HPDE6-E6E7 (cell line): ENCODE measurements around the gene FASTK.

Source experiments
- DNase-seq: peaks from one replicate; pipeline ENCODE4 v3.0.0; 2011; ENCODE audit warnings: missing footprints; ENCODE audit errors: extremely low spot score

FASTK gene

DNA sequence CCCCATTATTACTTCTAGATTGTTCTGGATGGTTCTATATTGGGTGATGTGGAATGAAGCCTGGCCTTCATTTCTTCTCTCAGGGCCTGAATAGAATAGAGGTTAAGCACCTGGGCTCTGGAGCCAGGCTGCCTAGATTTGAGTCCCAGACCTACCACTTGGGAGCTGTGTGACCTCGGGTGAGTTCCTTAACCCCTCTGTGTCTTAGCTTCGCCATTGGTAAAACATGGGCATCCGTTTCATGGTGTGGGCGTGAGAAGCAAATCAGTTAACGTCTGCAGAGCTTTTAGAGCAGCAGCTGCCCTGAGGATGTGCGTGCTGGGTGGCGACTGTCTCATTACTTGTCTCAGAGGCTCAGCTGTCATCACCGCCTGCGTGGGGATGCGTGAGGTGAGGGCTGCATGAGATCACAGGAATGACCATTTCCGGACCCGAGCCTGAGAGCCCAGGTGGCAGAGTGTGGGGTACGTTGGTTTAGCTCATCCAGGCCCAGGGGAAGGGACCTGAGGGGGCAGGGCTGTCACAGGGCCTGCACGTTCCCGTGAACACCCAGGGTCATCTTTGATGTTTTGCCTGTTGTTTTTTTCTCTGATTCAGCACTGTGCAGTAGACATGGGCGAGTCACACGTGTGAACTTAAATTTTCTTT is 15.3 kb upstream of the FASTK start:
- no peak for DNase-seq

- no peak for DNase-seq
Measured at GRCh38 chr7:151095123-151095797, 14.7 kb upstream of the FASTK start.

- no peak for DNase-seq
Measured at GRCh38 chr7:151094675-151095074, 14.1 kb upstream of the FASTK start.

GRCh38 chr7:151093748-151094147 is 13.1 kb upstream of the FASTK start:
- no peak for DNase-seq

GRCh38 chr7:151091988-151092387 is 11.4 kb upstream of the FASTK start:
- DNase-seq = no peak

DNA sequence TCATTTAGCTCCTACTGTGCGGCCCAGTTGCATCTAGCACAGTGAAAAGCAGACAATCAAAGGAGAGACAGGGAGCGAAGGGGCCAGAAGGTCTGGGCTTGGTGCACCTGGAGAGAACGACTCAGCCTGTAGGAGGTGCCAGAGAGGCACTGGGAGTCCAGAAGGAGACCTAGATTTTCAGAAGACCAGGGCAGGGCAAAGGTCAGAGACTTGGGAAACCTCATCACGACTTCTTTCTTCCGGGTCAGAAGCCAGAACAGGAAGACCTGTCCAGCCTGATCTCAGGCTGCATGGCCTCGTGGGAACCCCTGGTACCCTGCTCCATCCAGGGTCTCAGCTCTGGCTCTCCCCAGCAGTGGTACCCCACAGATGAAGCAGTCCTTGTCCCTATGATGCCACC is 10.8 kb upstream of the FASTK start:
- DNase-seq = no peak

DNA sequence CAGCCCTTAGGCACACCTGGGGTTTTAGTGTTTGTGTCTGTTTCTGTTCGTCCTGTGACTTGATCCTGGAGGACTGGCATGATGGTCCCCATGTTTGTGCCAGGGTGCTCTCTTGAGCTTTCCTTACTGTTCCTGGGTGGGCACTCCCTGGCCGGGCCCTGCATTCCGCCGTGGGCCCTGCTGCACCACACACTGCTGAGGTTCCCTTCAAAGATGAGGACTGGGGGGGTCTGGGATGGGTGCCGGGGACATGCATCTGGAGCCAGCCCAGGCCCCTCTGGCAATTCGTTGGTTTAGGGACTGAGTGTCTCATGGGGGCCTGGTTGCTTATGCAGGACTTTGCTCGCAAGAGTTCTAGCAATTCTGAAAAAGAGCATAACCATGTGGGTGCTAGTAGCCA is 10.4 kb upstream of the FASTK start:
- no peak for DNase-seq

GRCh38 chr7:151089893-151090730 is 9.5 kb upstream of the FASTK start:
- DNase-seq = no peak

GRCh38 chr7:151088856-151089699 is 8.5 kb upstream of the FASTK start:
- no peak for DNase-seq

DNA sequence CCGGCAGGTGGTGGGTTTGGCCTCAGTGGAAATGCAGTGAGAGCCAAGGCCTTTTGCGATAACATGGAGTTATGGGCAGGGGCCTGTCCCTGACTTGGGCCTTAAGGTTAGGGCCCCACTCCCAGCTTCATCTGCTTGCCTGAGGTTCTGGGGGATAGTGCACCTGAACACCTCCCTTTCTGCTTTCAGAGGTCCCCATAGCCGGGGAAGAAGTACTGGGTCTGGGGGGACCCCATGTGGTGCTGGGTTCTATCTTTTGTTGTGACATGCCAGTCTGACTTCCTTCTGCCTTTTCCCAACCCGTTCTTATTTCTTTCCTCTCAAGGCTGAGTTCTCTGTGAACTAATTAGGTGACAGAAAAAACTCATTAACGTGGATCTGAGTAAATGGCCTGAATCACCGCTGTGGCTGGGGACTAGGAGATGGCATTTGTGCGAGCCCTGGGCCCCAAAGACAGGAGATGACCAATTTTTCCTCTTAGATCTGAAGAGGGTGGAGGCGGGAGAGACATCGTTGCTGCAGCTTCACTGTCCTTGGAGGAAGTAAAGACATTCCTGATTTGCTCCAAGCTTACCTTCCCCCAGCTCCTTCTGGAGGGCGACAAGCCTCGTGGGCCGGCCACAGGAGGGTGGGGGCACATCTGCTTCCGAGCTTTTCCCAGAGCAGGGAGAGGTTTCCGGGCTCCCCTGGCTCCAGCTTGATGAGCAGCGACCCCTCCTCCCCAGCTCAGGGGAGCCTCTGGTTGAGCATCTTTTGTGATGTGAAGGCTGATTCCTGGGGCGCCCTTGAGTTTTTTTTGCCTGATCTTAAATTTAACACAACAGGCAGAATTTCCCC is 7.6 kb upstream of the FASTK start:
- DNase-seq = no peak

DNA sequence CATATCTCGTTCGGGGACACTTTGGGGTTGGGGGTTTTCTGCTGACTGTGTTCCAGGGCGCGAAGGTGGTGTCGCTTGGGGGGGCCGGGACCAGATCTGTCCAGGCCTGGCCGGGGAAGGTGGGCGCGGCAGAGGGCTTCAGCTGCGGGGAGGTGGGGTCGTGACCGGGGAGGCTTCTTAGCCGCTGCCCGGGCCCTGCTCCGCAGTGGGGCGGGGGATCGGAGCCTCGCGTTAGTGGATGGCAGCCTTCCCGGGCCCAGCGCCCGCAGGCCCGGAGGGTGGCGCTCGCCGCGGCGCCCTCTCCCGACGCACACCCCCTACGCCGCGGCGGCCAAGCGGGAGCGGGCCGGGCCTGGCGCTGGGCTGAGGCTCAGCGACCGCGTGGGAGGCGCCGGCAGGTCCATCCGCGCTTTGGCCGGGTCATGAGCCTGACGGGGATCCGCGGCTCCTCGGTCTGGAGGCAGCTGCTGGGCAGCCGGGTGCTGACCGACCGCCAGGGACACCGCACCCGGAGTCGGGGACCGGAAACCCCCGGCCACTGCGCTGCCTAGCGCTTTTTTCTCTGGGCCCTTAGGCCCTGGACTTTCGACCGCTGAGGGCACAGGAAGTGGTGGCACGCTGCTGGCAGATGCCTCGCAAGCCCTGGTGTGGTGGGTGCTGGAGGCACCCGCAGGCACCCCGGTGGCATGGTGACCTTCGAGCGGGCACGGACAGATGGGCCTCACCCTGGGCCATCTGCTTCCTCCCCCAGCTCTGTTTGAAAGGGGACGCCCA is 6.8 kb upstream of the FASTK start:
- no peak for DNase-seq

- DNase-seq = no peak
Measured at GRCh38 chr7:151086802-151087244, 6.2 kb upstream of the FASTK start.

- no peak for DNase-seq
Measured at GRCh38 chr7:151085691-151086620, 5.3 kb upstream of the FASTK start, which contains the start of gene AGAP3. Gene AGAP3, plus strand, starts transcription at chr7:151086475. Its CDS starts 267 bp downstream, at chr7:151086742.

- DNase-seq = no peak
Measured at GRCh38 chr7:151085329-151085690, 4.7 kb upstream of the FASTK start.

- DNase-seq = no peak
Measured at GRCh38 chr7:151083824-151084160, 3.2 kb upstream of the FASTK start.

GRCh38 chr7:151083071-151083823 is 2.6 kb upstream of the FASTK start, which contains the start of gene TMUB1:
Gene TMUB1, minus strand, starts transcription at chr7:151083493. Its CDS starts 930 bp downstream, at chr7:151082563.
- DNase-seq = no peak

DNA sequence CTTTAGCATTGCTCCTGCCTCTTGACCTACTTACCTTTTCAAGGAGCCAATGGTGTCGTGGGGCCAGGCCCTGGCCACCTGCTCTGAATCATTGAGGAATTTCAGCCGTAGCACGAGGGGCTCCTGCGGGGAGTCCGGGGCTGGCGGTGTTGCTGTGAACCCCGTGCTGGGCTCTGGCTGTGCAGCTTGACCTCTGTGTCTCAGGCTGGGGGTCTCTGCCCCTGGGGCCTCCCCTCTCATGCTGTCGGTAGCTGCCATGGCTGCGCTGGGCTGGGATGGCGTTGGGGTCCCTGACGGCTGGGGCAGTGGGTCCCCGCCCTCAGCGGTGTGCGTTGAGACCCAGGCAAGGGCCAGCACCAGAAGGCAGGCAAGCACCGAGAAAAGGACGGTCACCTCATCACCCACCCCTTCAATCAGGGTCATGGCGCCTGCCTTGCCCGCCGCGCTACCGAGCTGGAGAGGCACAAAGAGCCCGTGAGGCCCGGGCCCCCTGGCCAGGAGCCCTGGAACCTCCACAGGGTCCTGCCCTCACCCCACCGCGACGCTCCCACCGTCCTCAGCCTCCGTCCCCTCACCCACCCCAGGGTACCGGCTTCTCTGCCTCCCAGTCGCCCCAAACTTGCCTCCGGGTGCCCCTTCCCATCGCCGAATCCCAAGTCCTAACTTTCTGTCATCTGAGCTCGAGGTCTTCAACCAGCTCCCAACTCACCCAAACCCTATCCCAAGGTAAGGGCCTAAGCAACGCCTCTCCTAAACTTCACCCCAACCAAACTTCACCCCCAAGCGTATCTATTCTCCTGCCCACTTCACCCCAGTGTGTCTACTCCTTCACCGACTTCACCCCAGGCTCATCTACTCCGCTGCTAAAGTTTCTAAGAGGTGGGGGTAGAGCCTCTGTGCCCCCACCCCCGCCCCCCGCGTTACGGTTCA is 1.8 kb upstream of the FASTK start:
- DNase-seq = no peak
